PFSK-1 (cell line): ENCODE results near the gene BLVRB.

Experiments used
- FOXP2 ChIP-seq: optimal IDR thresholded peaks from 2 replicates; pipeline ENCODE3; 2011; ENCODE audit warnings: borderline replicate concordance, control low read depth, inconsistent platforms; ENCODE audit not compliant: insufficient read depth; ENCODE audit errors: extremely low read length, extremely low read depth
- POLR2AphosphoS5 ChIP-seq: IDR thresholded peaks from 2 replicates; pipeline ENCODE4 v1.6.1; 2012; ENCODE audit warnings: low read depth, mild to moderate bottlenecking, control low read depth, low read length, moderate library complexity
- SIN3A ChIP-seq: IDR thresholded peaks from 2 replicates; pipeline ENCODE4 v1.6.1; 2012; ENCODE audit warnings: mild to moderate bottlenecking, low read length, moderate library complexity, borderline replicate concordance; ENCODE audit not compliant: insufficient read depth
- TAF1 ChIP-seq: IDR thresholded peaks from 2 replicates; pipeline ENCODE4 v1.6.1; 2012; ENCODE audit warnings: low read length, control low read depth, borderline replicate concordance; ENCODE audit not compliant: insufficient read depth
- TF ChIP-seq, protein P1 (sequence below), 2 experiments: IDR thresholded peaks; 2 replicates each; pipeline versions ENCODE4 v1.6.1 to v1.8.0; 2011 to 2012; ENCODE audit warnings: low read depth in 2 of 2, low read length in 2 of 2, control low read depth in 1 of 2, inconsistent platforms in 1 of 2, mild to moderate bottlenecking in 1 of 2, moderate library complexity in 1 of 2; ENCODE audit not compliant: insufficient read depth in 1 of 2

The BLVRB gene

DNA sequence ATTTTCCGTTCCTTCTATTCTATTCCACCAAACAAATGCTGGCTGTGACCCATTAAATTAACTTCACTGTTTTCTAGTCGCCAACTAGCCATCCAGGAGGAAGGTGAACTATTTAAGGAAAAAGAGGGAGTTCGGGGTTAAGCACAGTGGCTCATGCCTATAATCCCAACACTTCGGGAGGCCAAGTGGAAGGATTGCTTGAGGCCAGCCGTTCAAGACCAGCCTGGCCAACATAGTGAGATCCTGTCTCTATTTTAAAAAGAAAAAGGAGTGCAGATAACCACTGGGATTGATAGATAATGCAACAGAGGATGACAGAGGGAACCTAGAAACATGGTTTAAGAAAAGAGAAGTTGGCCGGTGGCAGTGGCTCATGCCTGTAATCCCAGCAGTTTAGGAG is 45.9 kb upstream of the BLVRB start:
- no peak for TF ChIP-seq TAF1

DNA sequence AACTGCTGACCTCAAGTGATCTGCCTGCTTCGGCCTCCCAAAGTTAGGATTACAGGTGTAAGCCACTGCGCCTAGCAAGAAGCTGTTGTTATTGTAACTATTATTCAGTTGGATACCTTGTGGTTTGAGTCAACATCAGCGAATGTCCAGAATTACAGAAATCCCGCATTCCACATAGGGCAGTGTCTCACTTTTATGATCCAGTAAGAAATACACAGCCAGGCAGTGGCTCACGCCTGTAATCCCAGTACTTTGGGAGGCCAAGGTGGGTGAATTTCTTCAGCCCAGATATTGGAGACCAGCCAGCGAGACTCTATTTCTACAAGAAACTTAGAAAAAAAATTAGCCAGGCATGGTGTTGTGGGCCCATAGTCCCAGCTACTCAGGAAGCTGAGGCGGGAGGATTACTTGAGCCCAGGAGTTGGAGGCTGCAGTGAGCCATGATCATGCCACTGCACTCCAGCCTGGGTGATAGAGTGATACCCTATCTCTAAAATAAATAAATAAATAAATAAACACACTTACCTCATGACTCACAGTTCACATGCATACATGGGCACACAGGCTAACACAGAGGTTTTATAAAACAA is 45.1 kb upstream of the BLVRB start:
- TF ChIP-seq POLR2AphosphoS5 (no peak), SIN3A (no peak), TAF1 (no peak), FOXP2 (no peak)
- TF ChIP-seq, protein P1, sequence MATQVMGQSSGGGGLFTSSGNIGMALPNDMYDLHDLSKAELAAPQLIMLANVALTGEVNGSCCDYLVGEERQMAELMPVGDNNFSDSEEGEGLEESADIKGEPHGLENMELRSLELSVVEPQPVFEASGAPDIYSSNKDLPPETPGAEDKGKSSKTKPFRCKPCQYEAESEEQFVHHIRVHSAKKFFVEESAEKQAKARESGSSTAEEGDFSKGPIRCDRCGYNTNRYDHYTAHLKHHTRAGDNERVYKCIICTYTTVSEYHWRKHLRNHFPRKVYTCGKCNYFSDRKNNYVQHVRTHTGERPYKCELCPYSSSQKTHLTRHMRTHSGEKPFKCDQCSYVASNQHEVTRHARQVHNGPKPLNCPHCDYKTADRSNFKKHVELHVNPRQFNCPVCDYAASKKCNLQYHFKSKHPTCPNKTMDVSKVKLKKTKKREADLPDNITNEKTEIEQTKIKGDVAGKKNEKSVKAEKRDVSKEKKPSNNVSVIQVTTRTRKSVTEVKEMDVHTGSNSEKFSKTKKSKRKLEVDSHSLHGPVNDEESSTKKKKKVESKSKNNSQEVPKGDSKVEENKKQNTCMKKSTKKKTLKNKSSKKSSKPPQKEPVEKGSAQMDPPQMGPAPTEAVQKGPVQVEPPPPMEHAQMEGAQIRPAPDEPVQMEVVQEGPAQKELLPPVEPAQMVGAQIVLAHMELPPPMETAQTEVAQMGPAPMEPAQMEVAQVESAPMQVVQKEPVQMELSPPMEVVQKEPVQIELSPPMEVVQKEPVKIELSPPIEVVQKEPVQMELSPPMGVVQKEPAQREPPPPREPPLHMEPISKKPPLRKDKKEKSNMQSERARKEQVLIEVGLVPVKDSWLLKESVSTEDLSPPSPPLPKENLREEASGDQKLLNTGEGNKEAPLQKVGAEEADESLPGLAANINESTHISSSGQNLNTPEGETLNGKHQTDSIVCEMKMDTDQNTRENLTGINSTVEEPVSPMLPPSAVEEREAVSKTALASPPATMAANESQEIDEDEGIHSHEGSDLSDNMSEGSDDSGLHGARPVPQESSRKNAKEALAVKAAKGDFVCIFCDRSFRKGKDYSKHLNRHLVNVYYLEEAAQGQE (IDR thresholded peaks at IDR 0.05; ENCODE audit: insufficient read depth in 1 of 2, low read depth in 2 of 2, low read length in 2 of 2): no peak

DNA sequence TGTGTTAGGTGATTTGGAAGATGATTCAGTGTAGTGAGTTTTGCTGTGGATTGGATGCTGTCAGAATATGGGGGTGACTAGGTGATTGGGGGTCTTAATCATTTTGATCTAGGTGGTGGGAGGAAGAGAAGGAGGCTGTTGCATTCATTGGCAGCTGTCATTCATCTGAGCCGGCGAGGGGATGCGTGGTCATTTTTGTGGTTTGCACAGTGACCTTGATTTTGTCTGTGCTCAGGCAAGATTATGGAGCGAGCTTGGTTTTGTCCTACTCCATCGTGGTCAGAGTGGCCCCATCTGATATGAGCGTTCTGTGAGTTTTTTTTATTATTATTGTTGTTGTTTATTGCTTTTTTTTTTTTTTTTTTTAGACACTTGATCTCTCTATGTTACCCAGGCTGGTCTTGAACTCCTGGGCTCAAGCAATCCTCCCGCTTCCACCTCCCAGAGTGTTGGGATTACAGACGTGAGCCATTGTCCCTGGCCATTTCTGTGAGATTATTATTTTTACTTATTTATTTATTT is 43.3 kb upstream of the BLVRB start:
- TF ChIP-seq SIN3A (no peak), FOXP2 (no peak), TAF1 (no peak), POLR2AphosphoS5 (no peak)
- TF ChIP-seq, protein P1 (IDR thresholded peaks at IDR 0.05; ENCODE audit: insufficient read depth in 1 of 2, low read depth in 2 of 2, low read length in 2 of 2): no peak

DNA sequence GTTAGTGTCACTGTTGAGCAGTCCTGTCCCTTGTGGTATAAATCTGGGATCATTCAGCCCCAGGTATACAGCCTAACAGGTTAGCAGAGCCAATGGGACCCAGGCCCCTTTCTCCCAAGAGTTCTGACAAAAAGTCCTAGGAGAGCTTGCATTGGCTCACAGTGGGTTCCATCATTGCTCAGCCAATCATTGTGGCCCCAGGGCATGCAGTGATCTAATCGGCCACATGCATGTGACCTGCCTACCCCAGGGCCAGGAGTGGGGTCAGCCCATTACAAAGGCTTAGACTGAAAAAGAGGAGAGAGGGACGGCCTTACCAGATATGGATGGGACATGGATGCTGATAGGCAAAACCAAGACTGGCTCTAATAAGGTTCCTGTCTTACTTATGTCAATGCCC is 42.3 kb upstream of the BLVRB start:
- TF ChIP-seq POLR2AphosphoS5 (no peak), SIN3A (no peak), TAF1 (no peak), FOXP2 (no peak)
- TF ChIP-seq, protein P1 (IDR thresholded peaks at IDR 0.05; ENCODE audit: insufficient read depth in 1 of 2, low read depth in 2 of 2, low read length in 2 of 2): no peak

DNA sequence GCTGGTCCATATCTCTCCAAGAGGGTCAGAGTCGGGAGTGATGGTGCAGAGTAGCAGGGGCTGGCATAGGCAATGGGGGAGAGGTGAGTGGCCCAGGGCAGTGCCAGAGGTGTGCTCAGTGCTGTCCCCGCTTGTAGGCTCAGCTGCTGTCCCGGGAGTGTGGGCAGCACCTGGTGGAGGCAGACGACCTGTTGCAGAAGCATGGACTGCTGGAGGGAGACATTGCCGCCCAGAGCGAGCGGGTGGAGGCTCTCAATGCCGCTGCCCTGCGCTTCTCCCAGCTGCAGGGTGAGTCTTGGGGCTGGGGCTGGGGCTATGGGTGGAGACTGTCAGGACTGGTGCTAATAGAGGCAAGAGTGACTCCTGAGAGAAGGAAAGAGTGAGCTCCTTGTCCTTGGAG is 40.6 kb upstream of the BLVRB start:
- TF ChIP-seq, protein P1 (IDR thresholded peaks at IDR 0.05; ENCODE audit: insufficient read depth in 1 of 2, low read depth in 2 of 2, low read length in 2 of 2): no peak
- TF ChIP-seq TAF1 (no peak), FOXP2 (no peak), SIN3A (no peak), POLR2AphosphoS5 (no peak)
